Neutrophil (primary cell): ENCODE measurements around the gene GSTO1.

Experiments
- H3K27ac ChIP-seq: fragments of 200-600 bp; sonication (generic); 2 replicates; pipeline ENCODE4 v1.5.1; 2016; ENCODE audit warnings: mild to moderate bottlenecking, moderate library complexity
- H3K27me3 ChIP-seq: fragments of 200-600 bp; sonication (generic); 2 replicates; pipeline ENCODE4 v1.6.0; 2016; ENCODE audit warnings: mild to moderate bottlenecking
- H3K36me3 ChIP-seq: fragments of 200-600 bp; sonication (generic); 2 replicates; pipeline ENCODE4 v1.5.1; 2017
- H3K4me1 ChIP-seq, 2 experiments: fragments of 200-600 bp in 1 of 2; sonication (generic) in 1 of 2; 1 replicate in 1 of 2; 2 replicates in 1 of 2; pipeline versions ENCODE4 v1.5.1 to v1.6.1; 2013 to 2016; ENCODE audit warnings: low read depth in 1 of 2, low read length in 1 of 2, mild to moderate bottlenecking in 1 of 2, moderate library complexity in 1 of 2; ENCODE audit not compliant: control insufficient read depth in 1 of 2, insufficient read depth in 1 of 2
- H3K4me3 ChIP-seq, 2 experiments: fragments of 200-600 bp in 1 of 2; sonication (generic) in 1 of 2; 1 replicate in 1 of 2; 2 replicates in 1 of 2; pipeline ENCODE4 v1.5.1; 2013 to 2016; ENCODE audit warnings: low read depth in 1 of 2, low read length in 1 of 2, mild to moderate bottlenecking in 1 of 2, moderate library complexity in 1 of 2
- H3K9me3 ChIP-seq: fragments of 200-600 bp; sonication (generic); 2 replicates; pipeline ENCODE4 v1.5.1; 2016
- TF ChIP-seq, protein P1 (sequence below): fragments of 200-600 bp; sonication (generic); IDR thresholded peaks from 2 replicates; pipeline ENCODE4 v1.5.1; 2016; ENCODE audit warnings: antibody characterized with exemption

The GSTO1 gene

DNA sequence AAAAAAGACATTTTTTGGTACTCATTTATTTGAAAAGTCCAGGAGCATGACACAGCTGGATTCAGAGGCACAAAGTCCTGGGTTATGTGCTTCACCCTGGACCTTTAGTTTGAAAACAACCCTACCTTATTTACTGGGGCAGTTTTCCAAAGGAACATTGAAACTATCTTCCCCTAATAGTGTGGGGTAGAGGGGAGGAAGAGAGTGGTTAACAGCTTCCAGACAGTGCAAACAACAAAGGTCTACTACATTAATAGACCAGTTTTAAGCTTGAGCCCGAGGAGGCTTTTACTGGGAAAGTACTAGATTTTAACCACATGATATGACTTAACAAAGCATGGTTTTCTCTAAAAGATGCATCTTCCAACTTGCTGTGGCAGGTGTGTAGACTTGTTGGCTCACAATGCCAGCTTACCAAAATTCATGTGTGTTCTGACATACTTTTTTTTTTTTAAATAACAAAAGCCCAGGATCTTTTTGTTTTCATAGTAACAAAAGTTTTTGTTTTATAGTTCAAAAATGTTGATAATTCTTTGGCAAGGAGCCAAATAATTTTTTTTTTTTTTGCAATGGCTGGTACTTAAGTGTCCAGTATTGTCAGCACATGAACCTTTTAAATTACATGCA lies 1.8 kb downstream of the GSTO1 start:
- TF ChIP-seq, protein P1, sequence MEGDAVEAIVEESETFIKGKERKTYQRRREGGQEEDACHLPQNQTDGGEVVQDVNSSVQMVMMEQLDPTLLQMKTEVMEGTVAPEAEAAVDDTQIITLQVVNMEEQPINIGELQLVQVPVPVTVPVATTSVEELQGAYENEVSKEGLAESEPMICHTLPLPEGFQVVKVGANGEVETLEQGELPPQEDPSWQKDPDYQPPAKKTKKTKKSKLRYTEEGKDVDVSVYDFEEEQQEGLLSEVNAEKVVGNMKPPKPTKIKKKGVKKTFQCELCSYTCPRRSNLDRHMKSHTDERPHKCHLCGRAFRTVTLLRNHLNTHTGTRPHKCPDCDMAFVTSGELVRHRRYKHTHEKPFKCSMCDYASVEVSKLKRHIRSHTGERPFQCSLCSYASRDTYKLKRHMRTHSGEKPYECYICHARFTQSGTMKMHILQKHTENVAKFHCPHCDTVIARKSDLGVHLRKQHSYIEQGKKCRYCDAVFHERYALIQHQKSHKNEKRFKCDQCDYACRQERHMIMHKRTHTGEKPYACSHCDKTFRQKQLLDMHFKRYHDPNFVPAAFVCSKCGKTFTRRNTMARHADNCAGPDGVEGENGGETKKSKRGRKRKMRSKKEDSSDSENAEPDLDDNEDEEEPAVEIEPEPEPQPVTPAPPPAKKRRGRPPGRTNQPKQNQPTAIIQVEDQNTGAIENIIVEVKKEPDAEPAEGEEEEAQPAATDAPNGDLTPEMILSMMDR = no peak
- Histone ChIP-seq H3K4me3 (peak overlapping the region in 1 of 2 experiments; percentile 88), H3K36me3 (peaks cover 10% of the 10 kb centered on the region), H3K4me1 (peaks cover 56 to 71% of the 10 kb centered on the region in 2 experiments), H3K27ac (peak overlapping the region; percentile 86), H3K9me3 (no peaks in the 10 kb centered on the region), H3K27me3 (no peaks in the 10 kb centered on the region)

DNA sequence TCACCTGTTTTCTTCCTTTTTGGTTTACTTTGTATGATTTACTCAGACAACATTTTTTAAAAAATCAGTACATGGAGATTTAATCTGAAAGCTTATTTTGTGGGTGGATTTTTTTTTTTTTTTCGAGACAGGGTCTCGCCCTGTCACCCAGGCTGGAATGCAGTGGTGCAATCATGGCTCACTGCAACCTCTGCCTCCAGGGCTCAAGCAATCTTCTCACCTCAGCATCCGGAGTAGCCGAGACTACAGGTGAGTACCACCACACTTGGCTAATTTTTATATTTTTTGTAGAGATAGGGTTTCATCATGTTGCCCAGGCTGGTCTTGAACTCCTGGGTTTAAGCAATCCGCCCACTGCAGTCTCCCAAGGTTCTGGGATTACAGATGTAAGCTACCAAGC lies 2.5 kb downstream of the GSTO1 start:
- no peak overlapping the region for H3K4me3 ChIP-seq
- H3K36me3 ChIP-seq = peaks cover 18% of the 10 kb centered on the region
- TF ChIP-seq, protein P1 = no peak
- H3K4me1 ChIP-seq = peaks cover 56 to 71% of the 10 kb centered on the region in 2 experiments
- no peaks in the 10 kb centered on the region for H3K9me3 ChIP-seq
- H3K27me3 ChIP-seq = no peaks in the 10 kb centered on the region
- H3K27ac ChIP-seq = peak overlapping the region; percentile 86

DNA sequence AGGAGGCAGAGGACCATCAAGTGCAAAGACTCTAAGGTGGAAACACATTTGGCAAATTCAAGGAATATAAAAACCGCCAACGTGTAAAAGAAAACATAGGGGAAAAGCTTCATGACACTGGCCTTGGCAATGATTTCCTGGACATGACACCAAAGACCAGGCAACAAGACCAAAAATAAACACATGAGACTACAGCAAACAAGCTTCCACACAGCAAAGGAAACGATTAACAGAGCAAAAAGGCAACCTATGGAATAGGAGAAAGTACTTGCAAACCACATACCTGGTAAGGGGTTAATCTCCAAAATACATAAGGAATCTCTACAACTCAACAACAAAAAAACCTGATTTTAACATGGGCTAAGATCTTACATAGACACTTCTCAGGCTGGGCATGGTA lies 3.5 kb downstream of the GSTO1 start:
- Histone ChIP-seq H3K4me1 (peaks cover 56 to 71% of the 10 kb centered on the region in 2 experiments), H3K27ac (no peak overlapping the region), H3K9me3 (no peaks in the 10 kb centered on the region), H3K36me3 (peaks cover 28% of the 10 kb centered on the region), H3K27me3 (no peaks in the 10 kb centered on the region), H3K4me3 (no peak overlapping the region)
- TF ChIP-seq, protein P1 = no peak

DNA sequence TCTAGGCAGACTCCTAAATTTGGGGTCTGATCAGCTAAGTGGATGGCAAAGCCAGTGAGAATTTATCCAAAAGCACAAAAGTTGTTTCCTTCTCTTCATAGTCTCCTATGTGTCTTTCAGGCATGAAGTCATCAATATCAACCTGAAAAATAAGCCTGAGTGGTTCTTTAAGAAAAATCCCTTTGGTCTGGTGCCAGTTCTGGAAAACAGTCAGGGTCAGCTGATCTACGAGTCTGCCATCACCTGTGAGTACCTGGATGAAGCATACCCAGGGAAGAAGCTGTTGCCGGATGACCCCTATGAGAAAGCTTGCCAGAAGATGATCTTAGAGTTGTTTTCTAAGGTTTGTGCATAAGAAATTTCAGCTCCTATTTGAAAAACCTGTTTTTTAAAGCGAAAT lies 4.8 kb downstream of the GSTO1 start:
- H3K4me1 ChIP-seq = peaks cover 50 to 63% of the 10 kb centered on the region in 2 experiments
- no peaks in the 10 kb centered on the region for H3K27me3 ChIP-seq
- H3K9me3 ChIP-seq = no peaks in the 10 kb centered on the region
- TF ChIP-seq, protein P1 = no peak
- no peak overlapping the region for H3K4me3 ChIP-seq
- H3K27ac ChIP-seq = peak overlapping the region; percentile 34
- H3K36me3 ChIP-seq = peaks cover 36% of the 10 kb centered on the region

DNA sequence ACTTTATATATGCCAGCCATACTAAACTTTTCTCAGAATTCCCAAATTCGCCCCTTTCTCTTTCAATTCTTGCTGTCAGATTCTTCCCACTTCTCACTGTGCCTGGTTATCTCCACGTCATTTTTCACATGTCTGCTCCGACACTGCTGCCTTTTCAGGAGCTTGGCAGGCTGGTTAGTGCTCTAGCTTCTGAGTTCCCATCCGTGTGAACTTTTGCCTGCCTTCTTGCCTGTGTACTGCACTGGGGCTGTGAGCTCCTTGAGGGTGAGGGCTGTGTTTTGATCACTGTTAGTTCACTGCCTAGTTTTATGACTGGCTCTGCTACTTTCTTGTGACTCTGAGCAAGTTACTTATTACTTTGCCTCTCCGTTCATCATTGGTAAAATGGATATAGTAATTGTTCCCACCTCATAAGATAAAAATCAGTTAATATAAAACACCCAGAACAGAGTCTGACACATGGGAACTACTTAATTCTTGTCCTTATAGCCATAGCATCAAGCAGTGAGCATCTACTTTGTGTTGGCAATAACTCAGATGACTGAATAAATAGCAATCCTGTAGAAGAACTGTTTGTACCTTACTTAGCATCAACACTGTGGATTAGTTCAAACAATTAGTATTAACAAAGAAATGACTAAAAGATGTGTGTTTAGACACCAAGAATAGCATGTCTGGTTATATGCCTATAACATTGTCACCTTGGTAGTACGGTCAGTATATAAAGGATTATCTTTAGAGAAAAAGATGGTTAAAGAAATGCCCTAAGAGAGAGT lies 5.5 kb downstream of the GSTO1 start:
- Histone ChIP-seq H3K9me3 (no peaks in the 10 kb centered on the region), H3K27me3 (no peaks in the 10 kb centered on the region), H3K4me1 (peaks cover 48 to 60% of the 10 kb centered on the region in 2 experiments), H3K36me3 (peaks cover 40% of the 10 kb centered on the region), H3K4me3 (no peak overlapping the region), H3K27ac (peak overlapping the region; percentile 41)
- TF ChIP-seq, protein P1 = no peak
